ENCODE measurements around the gene PPFIBP2. TPM values are rescaled to one million over a fixed set of nuclear protein-coding genes. Genes with fewer than 3 reads are reported as not detected.

The PPFIBP2 gene
- total RNA-seq, 6 donors from 2014 or later: 10.6 to 63.9 (median 36.7) TPM

DNA sequence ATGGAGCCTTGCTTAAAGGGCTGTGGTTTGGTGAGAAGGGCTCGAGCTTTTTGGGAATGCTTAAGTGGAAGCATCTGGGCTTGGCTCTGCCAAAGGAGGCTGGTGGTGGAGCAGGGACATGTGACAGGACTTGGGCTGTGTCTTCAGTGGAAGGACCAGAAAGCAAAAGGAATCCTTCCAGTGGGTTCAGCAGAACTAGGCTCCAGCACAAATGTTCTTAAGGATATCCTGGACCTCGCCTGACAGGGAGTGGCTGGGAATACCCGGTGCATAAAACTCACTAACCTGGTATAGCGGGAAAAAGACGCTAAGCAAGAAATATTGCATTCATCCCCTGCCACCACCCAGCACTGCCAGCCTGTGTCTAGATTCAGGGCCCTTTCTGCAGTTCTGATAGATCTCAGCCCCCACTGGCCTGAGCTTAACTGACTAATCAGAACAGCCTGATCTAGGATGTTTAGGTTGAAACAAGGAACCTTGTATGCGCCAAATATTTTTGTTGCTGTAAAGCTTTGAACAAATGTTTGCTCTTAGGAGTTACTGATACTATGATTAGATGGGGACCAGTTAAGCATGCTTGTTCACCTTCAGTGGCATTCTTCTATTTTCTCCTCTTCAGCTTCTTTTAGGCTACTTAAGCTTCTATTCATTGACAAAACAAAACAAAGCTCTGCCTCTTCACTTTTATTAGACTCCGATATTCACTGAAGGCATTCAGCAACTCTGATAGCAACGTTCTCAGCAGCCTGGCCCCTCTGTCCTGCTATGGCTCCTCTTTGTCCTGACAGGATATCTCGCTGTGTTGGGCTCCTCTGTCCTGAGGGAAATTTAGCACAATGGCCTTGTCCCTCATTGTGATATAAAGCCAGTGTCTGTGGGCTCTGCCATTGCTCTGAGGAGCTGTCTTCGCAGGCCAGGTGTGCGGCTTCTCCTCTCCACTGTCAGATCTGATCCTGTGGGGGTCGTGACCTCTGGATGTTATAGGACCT, 25.0 kb downstream of the PPFIBP2 start:
- WGBS, 2 donors: 82 to 86% methylated on average over 8 to 12 of the region's 12 CpGs

DNA sequence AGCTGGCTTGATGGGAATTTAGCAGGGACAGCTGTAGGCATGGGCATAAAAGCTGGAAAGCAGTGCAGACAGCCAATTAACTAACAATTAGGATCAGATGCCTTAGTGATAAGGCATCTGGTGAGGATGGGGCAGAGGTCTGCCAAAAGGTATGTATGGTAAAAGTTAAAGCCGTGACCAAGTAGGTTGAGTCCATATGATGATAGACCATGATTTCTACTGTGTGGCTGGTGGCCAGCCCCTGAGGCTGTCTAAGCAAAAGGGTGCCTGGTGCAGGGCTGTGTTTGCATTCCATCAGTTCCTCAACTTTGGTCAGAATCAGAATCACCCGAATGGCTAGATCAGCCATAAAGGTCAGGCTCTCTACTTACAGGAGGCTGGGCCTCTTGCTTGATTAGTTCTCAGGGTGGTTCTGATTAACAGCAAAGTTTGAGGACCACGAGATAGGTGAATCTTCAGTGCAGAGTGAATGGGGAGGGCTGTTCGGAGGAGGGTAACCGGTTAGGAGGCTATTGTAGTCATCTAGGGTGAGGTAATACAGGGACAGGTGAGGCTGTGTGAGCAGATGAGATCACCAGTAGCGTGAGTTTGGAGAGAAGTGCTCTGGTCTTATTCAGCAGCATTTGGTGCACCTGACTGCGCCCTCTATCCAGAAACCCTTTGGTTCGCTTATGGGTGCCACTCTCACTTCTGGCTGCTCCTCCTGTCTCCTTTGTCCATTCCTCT, 27.2 kb downstream of the PPFIBP2 start:
- no peak for DNase-seq
- ATAC-seq (ENCODE audit: low FRiP score in 2 of 2): no peak
- TF ChIP-seq POLR2AphosphoS5 (IDR thresholded peaks at IDR 0.05) (no peak), POLR2A (IDR thresholded peaks at IDR 0.05) (no peak), EP300 (IDR thresholded peaks at IDR 0.05) (no peak)
- TF ChIP-seq, protein P1, sequence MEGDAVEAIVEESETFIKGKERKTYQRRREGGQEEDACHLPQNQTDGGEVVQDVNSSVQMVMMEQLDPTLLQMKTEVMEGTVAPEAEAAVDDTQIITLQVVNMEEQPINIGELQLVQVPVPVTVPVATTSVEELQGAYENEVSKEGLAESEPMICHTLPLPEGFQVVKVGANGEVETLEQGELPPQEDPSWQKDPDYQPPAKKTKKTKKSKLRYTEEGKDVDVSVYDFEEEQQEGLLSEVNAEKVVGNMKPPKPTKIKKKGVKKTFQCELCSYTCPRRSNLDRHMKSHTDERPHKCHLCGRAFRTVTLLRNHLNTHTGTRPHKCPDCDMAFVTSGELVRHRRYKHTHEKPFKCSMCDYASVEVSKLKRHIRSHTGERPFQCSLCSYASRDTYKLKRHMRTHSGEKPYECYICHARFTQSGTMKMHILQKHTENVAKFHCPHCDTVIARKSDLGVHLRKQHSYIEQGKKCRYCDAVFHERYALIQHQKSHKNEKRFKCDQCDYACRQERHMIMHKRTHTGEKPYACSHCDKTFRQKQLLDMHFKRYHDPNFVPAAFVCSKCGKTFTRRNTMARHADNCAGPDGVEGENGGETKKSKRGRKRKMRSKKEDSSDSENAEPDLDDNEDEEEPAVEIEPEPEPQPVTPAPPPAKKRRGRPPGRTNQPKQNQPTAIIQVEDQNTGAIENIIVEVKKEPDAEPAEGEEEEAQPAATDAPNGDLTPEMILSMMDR (IDR thresholded peaks at IDR 0.05): no peak
- no peaks in the 10 kb centered on the region for H3K36me3 ChIP-seq
- no peaks in the 10 kb centered on the region for H3K9me3 ChIP-seq
- no peak overlapping the region for H3K27ac ChIP-seq
- WGBS, 2 donors: 88% methylated on average over 8 of the region's 8 CpGs
- no peaks in the 10 kb centered on the region for H3K4me1 ChIP-seq
- H3K27me3 ChIP-seq: no peaks in the 10 kb centered on the region
- no peak overlapping the region for H3K4me3 ChIP-seq

More for the DNA sequence above, 25.0 kb downstream of the PPFIBP2 start:
- DNase-seq (no peak), ATAC-seq (ENCODE audit: low FRiP score in 2 of 2) (no peak)
- H3K27ac ChIP-seq: no peak overlapping the region
- no peak overlapping the region for H3K4me3 ChIP-seq
- no peaks in the 10 kb centered on the region for H3K27me3 ChIP-seq
- no peaks in the 10 kb centered on the region for H3K36me3 ChIP-seq
- TF ChIP-seq POLR2A (IDR thresholded peaks at IDR 0.05) (no peak), EP300 (IDR thresholded peaks at IDR 0.05) (no peak), POLR2AphosphoS5 (IDR thresholded peaks at IDR 0.05) (no peak)
- TF ChIP-seq, protein P1 (IDR thresholded peaks at IDR 0.05): no peak
- no peaks in the 10 kb centered on the region for H3K9me3 ChIP-seq
- H3K4me1 ChIP-seq: peaks cover 0 to 2% (median 0%) of the 10 kb centered on the region in 4 donors

DNA sequence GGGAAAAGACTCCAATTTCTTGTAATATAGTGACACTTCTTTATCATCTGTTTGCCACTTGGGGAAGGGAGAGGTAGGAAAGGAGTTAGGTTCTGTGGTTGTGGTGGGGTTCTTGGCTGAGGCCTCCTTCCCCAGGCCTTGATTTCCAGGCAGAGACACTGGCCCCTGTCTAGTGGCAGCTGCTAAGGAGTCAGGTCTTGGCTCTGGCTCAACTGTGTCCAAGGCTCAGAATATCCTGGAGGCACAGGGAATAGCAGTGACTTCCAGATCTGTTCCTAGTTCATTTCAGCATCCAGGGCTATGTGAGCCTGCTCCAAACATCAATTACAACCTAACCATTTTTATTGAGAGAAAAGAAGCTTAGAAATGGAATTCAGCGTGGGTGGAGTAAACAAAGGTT, 29.5 kb downstream of the PPFIBP2 start:
- Histone ChIP-seq H3K4me1 (no peaks in the 10 kb centered on the region), H3K9me3 (no peaks in the 10 kb centered on the region), H3K36me3 (no peaks in the 10 kb centered on the region), H3K27ac (no peak overlapping the region), H3K4me3 (no peak overlapping the region), H3K27me3 (no peaks in the 10 kb centered on the region)
- no peak for DNase-seq
- no peak for ATAC-seq (ENCODE audit: low FRiP score in 2 of 2)
- WGBS, 2 donors: 86 to 96% methylated on average over 1 of the region's 1 CpG
- TF ChIP-seq, protein P1 (IDR thresholded peaks at IDR 0.05): no peak
- TF ChIP-seq EP300 (IDR thresholded peaks at IDR 0.05): no peak

DNA sequence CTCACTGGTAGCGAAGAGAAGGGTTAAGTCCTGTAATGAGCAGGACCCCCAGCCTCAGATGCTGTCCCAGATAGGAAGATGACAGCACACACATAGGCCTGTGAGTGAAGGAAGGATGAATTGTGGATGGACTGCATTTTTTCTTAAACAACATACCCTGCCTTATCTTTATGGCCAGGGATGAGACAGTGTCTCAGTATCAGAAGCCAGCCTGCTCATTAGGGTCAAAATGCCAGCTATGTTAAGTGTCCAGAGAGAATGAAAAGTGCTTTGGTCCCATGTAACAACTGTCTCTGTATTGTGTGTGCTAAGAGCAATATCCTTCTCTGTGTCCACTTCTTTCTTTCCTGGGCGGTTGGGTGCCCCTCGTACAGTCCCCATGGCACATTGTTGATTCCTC, 30.2 kb downstream of the PPFIBP2 start:
- 91 to 94% methylated on average over 3 of the region's 3 CpGs for WGBS, 2 donors
- TF ChIP-seq EP300 (IDR thresholded peaks at IDR 0.05): no peak
- no peak for TF ChIP-seq POLR2A (IDR thresholded peaks at IDR 0.05)
- TF ChIP-seq, protein P1 (IDR thresholded peaks at IDR 0.05): no peak
- no peak for TF ChIP-seq POLR2AphosphoS5 (IDR thresholded peaks at IDR 0.05)

More for the DNA sequence above, 30.2 kb downstream of the PPFIBP2 start:
- Histone ChIP-seq H3K4me3 (no peak overlapping the region), H3K36me3 (no peaks in the 10 kb centered on the region), H3K9me3 (no peaks in the 10 kb centered on the region), H3K27me3 (no peaks in the 10 kb centered on the region), H3K27ac (no peak overlapping the region), H3K4me1 (no peaks in the 10 kb centered on the region)
- no peak for ATAC-seq (ENCODE audit: low FRiP score in 2 of 2)
- no peak for DNase-seq
